Measurements from ENCODE around the gene TGFBI.
A peak's percentile ranks its signal among the peaks of the same experiment; 100 is the strongest.

Gene TGFBI

DNA sequence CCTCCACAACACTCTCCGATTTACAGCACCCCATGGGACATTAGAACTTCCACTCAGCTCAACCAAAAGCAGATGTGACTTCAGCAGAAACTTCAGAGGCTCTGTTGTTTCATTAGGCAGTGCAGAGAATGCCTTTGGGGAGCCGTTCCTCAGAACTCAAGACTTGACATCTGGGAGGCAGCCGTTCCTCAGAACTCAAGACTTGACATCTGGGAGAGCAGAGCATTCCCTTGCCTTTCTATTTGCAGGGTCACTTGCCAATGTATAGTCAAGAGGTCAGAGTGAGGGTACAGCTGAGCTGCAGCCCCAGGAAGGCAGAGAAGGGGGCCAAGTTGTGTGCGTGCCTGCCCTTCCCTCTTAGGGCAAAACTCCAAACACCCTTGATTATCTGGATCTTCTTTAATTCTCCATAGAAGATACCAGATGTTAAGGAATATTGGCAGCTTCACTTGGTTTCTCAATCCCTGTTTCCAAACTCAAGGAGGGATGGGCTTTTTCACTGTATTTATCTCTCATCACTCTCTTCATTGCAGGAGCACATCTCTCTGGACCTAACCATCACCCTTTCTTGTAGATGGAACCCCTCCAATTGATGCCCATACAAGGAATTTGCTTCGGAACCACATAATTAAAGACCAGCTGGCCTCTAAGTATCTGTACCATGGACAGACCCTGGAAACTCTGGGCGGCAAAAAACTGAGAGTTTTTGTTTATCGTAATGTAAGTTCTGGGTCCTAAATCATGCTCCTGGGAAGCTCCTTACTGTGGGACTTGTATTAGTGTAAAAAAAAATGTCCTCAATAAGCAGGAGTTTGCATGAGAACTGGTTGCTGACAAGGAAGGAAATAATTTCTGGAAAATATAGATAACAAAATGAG lies 25.6 kb downstream of the TGFBI start:
- peaks cover 0 to 10% of the 10 kb centered on the region in 2 donors for H3K4me1 ChIP-seq (ENCODE audit: control insufficient read depth in 2 of 2, insufficient read depth in 1 of 2, low read depth in 1 of 2, low read length in 2 of 2)
- H3K79me1 ChIP-seq (ENCODE audit: low read depth, low read length) = no peaks in the 10 kb centered on the region
- H3K27me3 ChIP-seq (ENCODE audit: control insufficient read depth in 3 of 3, insufficient read depth in 3 of 3, low read depth in 1 of 3, low read length in 3 of 3) = peaks cover 0 to 22% (median 0%) of the 10 kb centered on the region in 3 experiments
- H3K27ac ChIP-seq (replicated peaks; ENCODE audit: low read length) = no peak overlapping the region
- H2BK15ac ChIP-seq (ENCODE audit: low read length) = no peak overlapping the region
- no peak overlapping the region for H2BK120ac ChIP-seq (ENCODE audit: low read depth, low read length)
- H4K8ac ChIP-seq (ENCODE audit: low read depth, low read length) = no peak overlapping the region
- no peak overlapping the region for H2BK12ac ChIP-seq (ENCODE audit: low read length)
- H3K4ac ChIP-seq (ENCODE audit: low read length) = no peak overlapping the region
- no peak overlapping the region for H4K91ac ChIP-seq (ENCODE audit: low read depth, low read length, poor library complexity)
- H2BK5ac ChIP-seq (ENCODE audit: low read length) = no peak overlapping the region
- no peak overlapping the region for H3K4me3 ChIP-seq (ENCODE audit: low read length in 2 of 2)
- no peak overlapping the region for H3K23ac ChIP-seq (ENCODE audit: low read depth, low read length, poor library complexity)
- no peaks in the 10 kb centered on the region for H3K9me3 ChIP-seq (replicated peaks in 1 of 2; ENCODE audit: control insufficient read depth in 2 of 2, insufficient read depth in 1 of 2, low read depth in 1 of 2, low read length in 2 of 2)
- no peak overlapping the region for H3K9ac ChIP-seq (ENCODE audit: low read depth, low read length, poor library complexity)
- WGBS, 2 donors (ENCODE audit: extremely low coverage in 2 of 2, insufficient read length in 2 of 2, insufficient replicate concordance in 1 of 2) = no CpG with 5 or more reads among the region's 7 CpGs
- no peak overlapping the region for H2AFZ ChIP-seq (ENCODE audit: low read length)
- no peaks in the 10 kb centered on the region for H3K36me3 ChIP-seq (replicated peaks in 1 of 2; ENCODE audit: control insufficient read depth in 2 of 2, insufficient read depth in 2 of 2, low read length in 2 of 2)
- DNase-seq (ENCODE audit: low spot score) = no peak
- H3K4me2 ChIP-seq (ENCODE audit: insufficient read depth, low read length, poor library complexity, severe bottlenecking) = no peak overlapping the region
- H3K18ac ChIP-seq (ENCODE audit: low read length) = no peak overlapping the region
- no peak overlapping the region for H2AK5ac ChIP-seq (ENCODE audit: low read depth, low read length)
- H3K14ac ChIP-seq (ENCODE audit: low read length) = no peak overlapping the region

- no peaks in the 10 kb centered on the region for H3K9me3 ChIP-seq (replicated peaks in 1 of 2; ENCODE audit: control insufficient read depth in 2 of 2, insufficient read depth in 1 of 2, low read depth in 1 of 2, low read length in 2 of 2)
- H3K36me3 ChIP-seq (replicated peaks in 1 of 2; ENCODE audit: control insufficient read depth in 2 of 2, insufficient read depth in 2 of 2, low read length in 2 of 2) = no peaks in the 10 kb centered on the region
- no peak overlapping the region for H3K14ac ChIP-seq (ENCODE audit: low read length)
- H3K4ac ChIP-seq (ENCODE audit: low read length) = no peak overlapping the region
- H2BK12ac ChIP-seq (ENCODE audit: low read length) = no peak overlapping the region
- no peak overlapping the region for H4K91ac ChIP-seq (ENCODE audit: low read depth, low read length, poor library complexity)
- H3K9ac ChIP-seq (ENCODE audit: low read depth, low read length, poor library complexity) = no peak overlapping the region
- no peak overlapping the region for H3K18ac ChIP-seq (ENCODE audit: low read length)
- no peak for DNase-seq (ENCODE audit: low spot score)
- no peak overlapping the region for H3K27ac ChIP-seq (replicated peaks; ENCODE audit: low read length)
- peaks cover 0 to 22% (median 0%) of the 10 kb centered on the region in 3 experiments for H3K27me3 ChIP-seq (ENCODE audit: control insufficient read depth in 3 of 3, insufficient read depth in 3 of 3, low read depth in 1 of 3, low read length in 3 of 3)
- H2AK5ac ChIP-seq (ENCODE audit: low read depth, low read length) = no peak overlapping the region
- WGBS, 2 donors (ENCODE audit: extremely low coverage in 2 of 2, insufficient read length in 2 of 2, insufficient replicate concordance in 1 of 2) = no CpG with 5 or more reads among the region's 14 CpGs
- H2BK5ac ChIP-seq (ENCODE audit: low read length) = no peak overlapping the region
- H3K4me2 ChIP-seq (ENCODE audit: insufficient read depth, low read length, poor library complexity, severe bottlenecking) = no peak overlapping the region
- no peak overlapping the region for H3K23ac ChIP-seq (ENCODE audit: low read depth, low read length, poor library complexity)
- no peak overlapping the region for H3K4me3 ChIP-seq (ENCODE audit: low read length in 2 of 2)
- H2BK120ac ChIP-seq (ENCODE audit: low read depth, low read length) = no peak overlapping the region
- peaks cover 0 to 10% of the 10 kb centered on the region in 2 donors for H3K4me1 ChIP-seq (ENCODE audit: control insufficient read depth in 2 of 2, insufficient read depth in 1 of 2, low read depth in 1 of 2, low read length in 2 of 2)
- no peak overlapping the region for H2BK15ac ChIP-seq (ENCODE audit: low read length)
- no peak overlapping the region for H4K8ac ChIP-seq (ENCODE audit: low read depth, low read length)
- no peak overlapping the region for H2AFZ ChIP-seq (ENCODE audit: low read length)
- no peaks in the 10 kb centered on the region for H3K79me1 ChIP-seq (ENCODE audit: low read depth, low read length)
Observed at GRCh38 chr5:136055612-136056309, 27.0 kb downstream of the TGFBI start.

DNA sequence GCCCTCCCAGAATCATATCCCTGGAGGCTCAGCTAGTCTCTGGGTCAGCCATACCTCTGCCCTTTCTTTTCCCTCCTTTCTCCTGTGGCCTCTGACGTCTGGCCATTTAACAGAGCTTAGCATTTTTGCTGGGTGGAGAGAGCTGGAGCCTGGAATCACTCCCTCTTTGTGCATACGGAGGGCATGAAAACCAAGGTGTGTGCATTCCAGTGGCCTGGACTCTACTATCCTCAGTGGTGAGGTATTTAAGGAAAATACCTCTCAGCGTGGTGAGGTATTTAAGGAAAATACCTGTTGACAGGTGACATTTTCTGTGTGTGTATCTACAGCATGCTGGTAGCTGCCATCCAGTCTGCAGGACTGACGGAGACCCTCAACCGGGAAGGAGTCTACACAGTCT lies 27.5 kb downstream of the TGFBI start:
- DNase-seq (ENCODE audit: low spot score) = no peak
- no peak overlapping the region for H2AK5ac ChIP-seq (ENCODE audit: low read depth, low read length)
- H2BK120ac ChIP-seq (ENCODE audit: low read depth, low read length) = no peak overlapping the region
- H2BK15ac ChIP-seq (ENCODE audit: low read length) = no peak overlapping the region
- H4K91ac ChIP-seq (ENCODE audit: low read depth, low read length, poor library complexity) = no peak overlapping the region
- no peak overlapping the region for H3K9ac ChIP-seq (ENCODE audit: low read depth, low read length, poor library complexity)
- no peak overlapping the region for H2BK12ac ChIP-seq (ENCODE audit: low read length)
- no peaks in the 10 kb centered on the region for H3K79me1 ChIP-seq (ENCODE audit: low read depth, low read length)
- H3K27me3 ChIP-seq (ENCODE audit: control insufficient read depth in 3 of 3, insufficient read depth in 3 of 3, low read depth in 1 of 3, low read length in 3 of 3) = peaks cover 0 to 22% (median 0%) of the 10 kb centered on the region in 3 experiments
- H3K4ac ChIP-seq (ENCODE audit: low read length) = no peak overlapping the region
- no peak overlapping the region for H2BK5ac ChIP-seq (ENCODE audit: low read length)
- peaks cover 0 to 10% of the 10 kb centered on the region in 2 donors for H3K4me1 ChIP-seq (ENCODE audit: control insufficient read depth in 2 of 2, insufficient read depth in 1 of 2, low read depth in 1 of 2, low read length in 2 of 2)
- H3K23ac ChIP-seq (ENCODE audit: low read depth, low read length, poor library complexity) = no peak overlapping the region
- no peak overlapping the region for H3K14ac ChIP-seq (ENCODE audit: low read length)
- no peak overlapping the region for H3K4me3 ChIP-seq (ENCODE audit: low read length in 2 of 2)
- H3K9me3 ChIP-seq (replicated peaks in 1 of 2; ENCODE audit: control insufficient read depth in 2 of 2, insufficient read depth in 1 of 2, low read depth in 1 of 2, low read length in 2 of 2) = no peaks in the 10 kb centered on the region
- no peak overlapping the region for H3K18ac ChIP-seq (ENCODE audit: low read length)
- no peak overlapping the region for H3K27ac ChIP-seq (replicated peaks; ENCODE audit: low read length)
- H2AFZ ChIP-seq (ENCODE audit: low read length) = no peak overlapping the region
- no peaks in the 10 kb centered on the region for H3K36me3 ChIP-seq (replicated peaks in 1 of 2; ENCODE audit: control insufficient read depth in 2 of 2, insufficient read depth in 2 of 2, low read length in 2 of 2)
- no CpG with 5 or more reads among the region's 5 CpGs for WGBS, 2 donors (ENCODE audit: extremely low coverage in 2 of 2, insufficient read length in 2 of 2, insufficient replicate concordance in 1 of 2)
- no peak overlapping the region for H3K4me2 ChIP-seq (ENCODE audit: insufficient read depth, low read length, poor library complexity, severe bottlenecking)
- H4K8ac ChIP-seq (ENCODE audit: low read depth, low read length) = no peak overlapping the region

DNA sequence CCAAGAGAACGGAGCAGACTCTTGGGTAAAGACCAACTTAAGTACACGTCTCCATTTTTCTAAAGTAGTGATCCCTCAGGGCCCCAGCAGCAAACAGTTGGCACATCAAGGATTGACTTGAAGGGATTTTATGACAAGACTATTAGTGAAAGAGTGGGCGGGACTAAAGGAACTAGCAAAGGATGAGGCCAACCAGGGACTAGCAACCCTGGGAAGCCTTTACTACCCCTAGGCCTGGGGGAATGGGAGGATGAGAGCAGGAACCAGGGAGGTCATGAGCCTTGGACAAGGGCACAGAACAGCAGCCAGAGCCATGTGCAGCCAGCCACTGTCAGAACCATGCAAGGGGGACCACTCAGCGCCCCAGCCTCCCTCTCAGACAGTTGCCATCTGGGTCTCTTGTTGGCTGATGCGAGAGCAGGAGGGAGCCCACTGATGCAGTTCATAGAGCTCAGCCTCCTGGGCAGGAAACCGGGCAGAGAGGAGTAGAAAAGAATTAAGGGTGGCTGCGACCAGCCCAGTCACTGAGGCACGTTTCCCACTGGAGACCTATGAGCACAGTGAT lies 28.1 kb downstream of the TGFBI start:
- no peak overlapping the region for H3K4me2 ChIP-seq (ENCODE audit: insufficient read depth, low read length, poor library complexity, severe bottlenecking)
- H3K14ac ChIP-seq (ENCODE audit: low read length) = no peak overlapping the region
- H3K18ac ChIP-seq (ENCODE audit: low read length) = peak overlapping the region; percentile 39
- no peak overlapping the region for H3K4me3 ChIP-seq (ENCODE audit: low read length in 2 of 2)
- H2BK5ac ChIP-seq (ENCODE audit: low read length) = no peak overlapping the region
- no peak overlapping the region for H3K9ac ChIP-seq (ENCODE audit: low read depth, low read length, poor library complexity)
- no peak overlapping the region for H3K23ac ChIP-seq (ENCODE audit: low read depth, low read length, poor library complexity)
- H3K9me3 ChIP-seq (replicated peaks in 1 of 2; ENCODE audit: control insufficient read depth in 2 of 2, insufficient read depth in 1 of 2, low read depth in 1 of 2, low read length in 2 of 2) = no peaks in the 10 kb centered on the region
- no peak overlapping the region for H4K91ac ChIP-seq (ENCODE audit: low read depth, low read length, poor library complexity)
- H2BK15ac ChIP-seq (ENCODE audit: low read length) = no peak overlapping the region
- H3K27ac ChIP-seq (replicated peaks; ENCODE audit: low read length) = no peak overlapping the region
- H3K27me3 ChIP-seq (ENCODE audit: control insufficient read depth in 3 of 3, insufficient read depth in 3 of 3, low read depth in 1 of 3, low read length in 3 of 3) = peaks cover 0 to 22% (median 0%) of the 10 kb centered on the region in 3 experiments
- no peak overlapping the region for H2AK5ac ChIP-seq (ENCODE audit: low read depth, low read length)
- no peak overlapping the region for H2BK12ac ChIP-seq (ENCODE audit: low read length)
- no peak overlapping the region for H2BK120ac ChIP-seq (ENCODE audit: low read depth, low read length)
- no peak overlapping the region for H3K4ac ChIP-seq (ENCODE audit: low read length)
- DNase-seq (ENCODE audit: low spot score) = no peak
- H3K36me3 ChIP-seq (replicated peaks in 1 of 2; ENCODE audit: control insufficient read depth in 2 of 2, insufficient read depth in 2 of 2, low read length in 2 of 2) = no peaks in the 10 kb centered on the region
- no peak overlapping the region for H4K8ac ChIP-seq (ENCODE audit: low read depth, low read length)
- H2AFZ ChIP-seq (ENCODE audit: low read length) = no peak overlapping the region
- no peaks in the 10 kb centered on the region for H3K79me1 ChIP-seq (ENCODE audit: low read depth, low read length)
- H3K4me1 ChIP-seq (ENCODE audit: control insufficient read depth in 2 of 2, insufficient read depth in 1 of 2, low read depth in 1 of 2, low read length in 2 of 2) = peaks cover 0 to 10% of the 10 kb centered on the region in 2 donors
- WGBS, 2 donors (ENCODE audit: extremely low coverage in 2 of 2, insufficient read length in 2 of 2, insufficient replicate concordance in 1 of 2) = no CpG with 5 or more reads among the region's 8 CpGs
